Vagina (tissue), 2 donors: ENCODE data around the gene SMIM12. TPM values are rescaled to one million over a fixed set of nuclear protein-coding genes. Genes with fewer than 3 reads are reported as not detected.

Experiments
- DNase-seq, 2 donors: peaks; one replicate each; pipeline ENCODE4 v3.0.0-alpha.2; 2017; ENCODE audit errors: extremely low spot score in 2 of 2
- H3K27ac ChIP-seq: fragments of 200-600 bp; sonication (generic); one replicate; pipeline ENCODE4 v1.5.1; 2019
- H3K27me3 ChIP-seq: fragments of 200-600 bp; sonication (generic); one replicate; pipeline ENCODE4 v1.5.1; 2019
- H3K36me3 ChIP-seq, 2 donors: fragments of 200-600 bp; sonication (generic); one replicate each; pipeline ENCODE4 v1.5.1; 2017 to 2019
- H3K4me1 ChIP-seq: fragments of 200-600 bp; sonication (generic); one replicate; pipeline ENCODE4 v1.5.1; 2019
- H3K4me3 ChIP-seq, 2 donors: fragments of 200-600 bp; sonication (generic); 1 replicate in 1 of 2; 2 replicates in 1 of 2; pipeline ENCODE4 v1.5.1; 2016 to 2019
- H3K9me3 ChIP-seq: fragments of 200-600 bp; sonication (generic); one replicate; pipeline ENCODE4 v1.5.1; 2019
- POLR2A ChIP-seq, 2 donors: fragments of 450-650 bp; IDR thresholded peaks; one replicate each; pipeline ENCODE4 v1.6.1; 2017; ENCODE audit warnings: antibody characterized with exemption in 2 of 2, mild to moderate bottlenecking in 2 of 2, moderate library complexity in 2 of 2
- POLR2AphosphoS5 ChIP-seq, 2 donors: sonication (generic); formaldehyde crosslinking; IDR thresholded peaks; one replicate each; pipeline ENCODE4 v1.9.0; 2017; ENCODE audit warnings: antibody characterized with exemption in 2 of 2, mild to moderate bottlenecking in 2 of 2, low read depth in 1 of 2; ENCODE audit not compliant: insufficient read depth in 1 of 2
- intact Hi-C: fragments of 100-400 bp; cut with DNase I; formaldehyde crosslinking; loops from one replicate; pipeline ENCODE4 v1.15.1; 2023
- total RNA-seq: library from RNA; depleted of rRNA; stranded (reverse); fragments of >200 nt; gene quantifications from one replicate; pipeline ENCODE4 v1.2.3, GENCODE V29; 2016
- TF ChIP-seq, protein P1 (sequence below), 3 experiments: fragments of 450-650 bp in 2 of 3; fragments of 200-600 bp in 1 of 3; sonication (generic) in 1 of 3; IDR thresholded peaks; one replicate each; pipeline ENCODE4 v1.5.1; 2017 to 2019; ENCODE audit warnings: antibody characterized with exemption in 3 of 3, mild to moderate bottlenecking in 2 of 3, moderate library complexity in 2 of 3

The SMIM12 gene
- total RNA-seq, 1 donor from 2014 or later = 36.6 TPM

DNA sequence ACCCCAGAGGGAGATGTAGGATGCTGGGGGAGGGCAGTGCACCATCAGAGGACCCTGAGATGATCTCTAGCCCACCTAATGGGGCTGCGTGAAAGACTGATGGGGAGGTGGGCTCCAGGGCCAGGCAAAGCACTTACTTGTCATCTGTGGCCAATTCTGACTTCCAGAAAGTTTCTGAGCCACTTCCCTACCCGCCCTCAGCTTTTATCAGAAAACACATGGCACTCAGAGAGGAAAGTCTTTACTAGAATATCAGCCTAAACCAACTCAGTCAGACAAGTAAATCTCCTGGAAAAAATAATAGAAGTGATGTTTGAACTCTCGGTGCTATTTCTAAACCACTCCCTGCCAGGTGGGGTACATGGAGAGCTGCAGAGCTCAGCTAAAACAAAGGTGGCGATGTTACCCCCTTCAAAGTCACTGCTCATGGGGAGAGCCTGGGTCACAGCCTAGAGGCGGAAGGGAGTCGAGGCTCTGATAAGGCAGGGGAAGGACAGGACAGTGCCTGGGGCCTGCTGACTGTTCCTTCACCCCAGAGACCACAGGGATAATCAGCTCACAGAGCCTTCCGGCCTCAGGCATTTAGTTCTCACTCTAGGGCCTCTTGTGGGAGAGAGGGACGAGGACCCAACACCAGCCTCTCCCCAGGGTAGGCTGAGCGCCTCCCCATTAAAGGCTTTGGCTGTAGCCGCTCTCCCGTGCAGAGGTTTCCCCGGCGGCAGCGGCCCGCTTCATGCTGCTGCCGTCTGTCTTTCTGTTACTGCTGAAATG is 14.2 kb downstream of the SMIM12 start:
- Histone ChIP-seq H3K9me3 (no peaks in the 10 kb centered on the region), H3K27ac (no peak overlapping the region), H3K4me3 (no peak overlapping the region), H3K36me3 (no peaks in the 10 kb centered on the region), H3K4me1 (peaks cover 4% of the 10 kb centered on the region), H3K27me3 (no peaks in the 10 kb centered on the region)
- no peak for DNase-seq
- no peak for TF ChIP-seq POLR2AphosphoS5 (IDR thresholded peaks at IDR 0.05; ENCODE audit: insufficient read depth in 1 of 2, low read depth in 1 of 2)
- no peak for TF ChIP-seq POLR2A (IDR thresholded peaks at IDR 0.05)
- TF ChIP-seq, protein P1, sequence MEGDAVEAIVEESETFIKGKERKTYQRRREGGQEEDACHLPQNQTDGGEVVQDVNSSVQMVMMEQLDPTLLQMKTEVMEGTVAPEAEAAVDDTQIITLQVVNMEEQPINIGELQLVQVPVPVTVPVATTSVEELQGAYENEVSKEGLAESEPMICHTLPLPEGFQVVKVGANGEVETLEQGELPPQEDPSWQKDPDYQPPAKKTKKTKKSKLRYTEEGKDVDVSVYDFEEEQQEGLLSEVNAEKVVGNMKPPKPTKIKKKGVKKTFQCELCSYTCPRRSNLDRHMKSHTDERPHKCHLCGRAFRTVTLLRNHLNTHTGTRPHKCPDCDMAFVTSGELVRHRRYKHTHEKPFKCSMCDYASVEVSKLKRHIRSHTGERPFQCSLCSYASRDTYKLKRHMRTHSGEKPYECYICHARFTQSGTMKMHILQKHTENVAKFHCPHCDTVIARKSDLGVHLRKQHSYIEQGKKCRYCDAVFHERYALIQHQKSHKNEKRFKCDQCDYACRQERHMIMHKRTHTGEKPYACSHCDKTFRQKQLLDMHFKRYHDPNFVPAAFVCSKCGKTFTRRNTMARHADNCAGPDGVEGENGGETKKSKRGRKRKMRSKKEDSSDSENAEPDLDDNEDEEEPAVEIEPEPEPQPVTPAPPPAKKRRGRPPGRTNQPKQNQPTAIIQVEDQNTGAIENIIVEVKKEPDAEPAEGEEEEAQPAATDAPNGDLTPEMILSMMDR (IDR thresholded peaks at IDR 0.05) = no peak
- intact Hi-C loops = no loop called here

DNA sequence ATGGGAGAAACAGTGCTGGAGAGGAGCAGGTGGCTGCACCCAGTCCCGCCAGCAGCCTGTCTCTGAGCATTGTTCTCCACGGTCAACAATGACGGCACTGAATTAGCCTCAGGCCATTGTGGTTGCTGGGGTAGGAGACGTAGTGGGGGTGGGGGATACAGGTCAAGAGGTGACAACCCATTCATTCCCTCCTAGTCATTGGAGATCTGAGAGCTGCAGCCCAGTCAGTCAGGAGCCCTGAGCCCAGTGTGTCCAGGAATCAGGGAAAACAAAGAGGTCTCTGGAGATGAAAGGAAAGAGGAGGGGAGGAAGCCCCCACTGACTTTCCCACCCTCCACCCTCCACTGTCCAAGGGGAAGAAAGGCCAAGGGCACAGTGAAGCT is 15.3 kb downstream of the SMIM12 start:
- Histone ChIP-seq H3K4me1 (peaks cover 4% of the 10 kb centered on the region), H3K27me3 (no peaks in the 10 kb centered on the region), H3K4me3 (no peak overlapping the region), H3K9me3 (no peaks in the 10 kb centered on the region), H3K36me3 (no peaks in the 10 kb centered on the region), H3K27ac (no peak overlapping the region)
- intact Hi-C loops = no loop called here
- no peak for DNase-seq
- TF ChIP-seq, protein P1 (IDR thresholded peaks at IDR 0.05) = no peak
- TF ChIP-seq POLR2AphosphoS5 (IDR thresholded peaks at IDR 0.05; ENCODE audit: insufficient read depth in 1 of 2, low read depth in 1 of 2) = no peak
- no peak for TF ChIP-seq POLR2A (IDR thresholded peaks at IDR 0.05)

DNA sequence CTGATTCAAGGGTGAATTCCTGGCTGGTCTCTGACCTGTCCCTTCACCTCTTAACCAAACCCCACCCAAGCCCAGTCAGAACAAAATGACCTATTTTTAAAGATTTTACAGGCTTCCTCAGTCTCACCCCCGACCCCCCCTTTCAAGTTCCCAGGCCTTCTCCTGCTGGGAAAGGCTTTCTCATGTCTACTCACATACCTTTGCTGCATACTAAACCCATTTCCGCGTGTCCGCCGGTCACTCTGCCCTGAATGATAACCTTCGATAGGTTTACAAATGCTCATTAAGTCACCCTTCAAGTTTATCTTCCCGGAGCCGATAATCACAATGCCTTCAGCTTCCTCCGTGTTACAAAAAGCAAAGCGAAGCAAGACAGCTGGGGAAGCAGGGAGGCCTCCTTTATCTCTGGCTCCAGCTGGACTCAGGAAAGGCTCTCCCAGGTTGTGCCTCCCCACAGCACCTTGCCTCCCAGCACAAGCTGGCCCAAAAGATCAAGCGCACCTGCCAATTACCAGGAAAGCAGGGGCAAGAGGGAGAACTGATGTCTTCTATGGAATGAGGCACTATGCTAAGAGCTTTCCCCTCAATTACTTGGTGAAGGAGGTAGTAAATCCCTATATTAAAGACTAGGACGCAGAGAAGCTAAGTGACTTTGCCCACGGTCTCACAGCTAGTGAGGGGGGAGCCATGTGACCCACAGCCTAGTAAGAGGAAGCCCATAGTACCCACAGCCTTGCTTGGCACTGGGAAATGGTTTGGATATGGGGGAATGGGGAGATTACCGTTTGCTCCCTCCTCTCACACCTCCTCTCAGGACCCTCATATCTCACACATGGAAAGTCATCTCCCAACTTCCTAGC is 15.9 kb downstream of the SMIM12 start:
- H3K27ac ChIP-seq = no peak overlapping the region
- H3K4me1 ChIP-seq = peaks cover 4% of the 10 kb centered on the region
- H3K27me3 ChIP-seq = no peaks in the 10 kb centered on the region
- H3K36me3 ChIP-seq = no peaks in the 10 kb centered on the region
- TF ChIP-seq, protein P1 (IDR thresholded peaks at IDR 0.05) = no peak
- TF ChIP-seq POLR2A (IDR thresholded peaks at IDR 0.05) (no peak), POLR2AphosphoS5 (IDR thresholded peaks at IDR 0.05; ENCODE audit: insufficient read depth in 1 of 2, low read depth in 1 of 2) (no peak)
- H3K4me3 ChIP-seq = no peak overlapping the region
- intact Hi-C loops = no loop called here
- no peaks in the 10 kb centered on the region for H3K9me3 ChIP-seq
- no peak for DNase-seq

DNA sequence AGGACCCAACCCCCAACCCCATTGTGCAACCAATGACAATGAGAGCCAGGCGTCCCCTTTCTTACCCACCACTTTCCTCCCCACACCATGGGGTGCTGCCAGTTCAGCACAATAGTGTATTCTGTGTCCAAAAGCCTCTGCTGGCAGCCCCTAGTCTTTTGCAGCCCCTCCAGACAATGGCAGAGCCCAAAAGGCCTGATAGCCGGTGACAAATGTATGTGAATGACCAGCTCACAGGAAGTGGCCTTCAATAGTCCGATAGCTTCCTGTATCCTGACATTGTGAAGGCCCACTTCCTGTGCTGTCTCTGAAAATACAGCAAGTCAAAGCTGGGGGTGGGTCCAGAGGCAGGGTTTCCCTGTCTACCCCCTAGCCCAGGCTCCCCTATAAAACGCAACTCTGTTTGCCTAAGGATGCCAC is 16.6 kb downstream of the SMIM12 start:
- TF ChIP-seq POLR2AphosphoS5 (IDR thresholded peaks at IDR 0.05; ENCODE audit: insufficient read depth in 1 of 2, low read depth in 1 of 2) = no peak
- TF ChIP-seq, protein P1 (IDR thresholded peaks at IDR 0.05) = no peak
- no peak for TF ChIP-seq POLR2A (IDR thresholded peaks at IDR 0.05)
- no peak overlapping the region for H3K27ac ChIP-seq
- H3K4me3 ChIP-seq = no peak overlapping the region
- peaks cover 4% of the 10 kb centered on the region for H3K4me1 ChIP-seq
- H3K9me3 ChIP-seq = no peaks in the 10 kb centered on the region
- no peak for DNase-seq
- H3K36me3 ChIP-seq = no peaks in the 10 kb centered on the region
- no peaks in the 10 kb centered on the region for H3K27me3 ChIP-seq
- intact Hi-C loops = no loop called here
